KMS-11 (cell line): ENCODE results near the gene THNSL1.

Experiments
- H2AFZ ChIP-seq: fragments of 200-600 bp; sonication (generic); 2 replicates; pipeline ENCODE4 v1.6.1; 2016; ENCODE audit warnings: antibody characterized with exemption, mixed run types, low read depth
- H3K27ac ChIP-seq: fragments of 200-600 bp; sonication (generic); 2 replicates; pipeline ENCODE4 v1.6.1; 2016; ENCODE audit warnings: mild to moderate bottlenecking, mixed run types
- H3K27me3 ChIP-seq: fragments of 200-600 bp; sonication (generic); 2 replicates; pipeline ENCODE4 v1.6.1; 2017; ENCODE audit warnings: mild to moderate bottlenecking, low read depth, mixed run types, moderate library complexity; ENCODE audit not compliant: insufficient read depth
- H3K36me3 ChIP-seq: fragments of 200-600 bp; sonication (generic); 2 replicates; pipeline ENCODE4 v1.6.1; 2017; ENCODE audit warnings: mild to moderate bottlenecking, mixed run types; ENCODE audit not compliant: insufficient read depth
- H3K4me1 ChIP-seq: fragments of 200-600 bp; sonication (generic); 2 replicates; pipeline ENCODE4 v1.6.1; 2016; ENCODE audit warnings: mild to moderate bottlenecking, low read depth, mixed run types; ENCODE audit not compliant: poor library complexity, severe bottlenecking
- H3K4me2 ChIP-seq: fragments of 200-600 bp; sonication (generic); 2 replicates; pipeline ENCODE4 v1.7.0; 2016; ENCODE audit warnings: mild to moderate bottlenecking, mixed run types
- H3K4me3 ChIP-seq: fragments of 200-600 bp; sonication (generic); IDR thresholded peaks from 2 replicates; pipeline ENCODE4 v1.6.1; 2017; ENCODE audit warnings: low read depth, low read length, mixed read lengths; ENCODE audit not compliant: insufficient read depth
- H3K79me2 ChIP-seq: fragments of 200-600 bp; sonication (generic); 2 replicates; pipeline ENCODE4 v1.6.1; 2016; ENCODE audit warnings: low read depth, mixed run types; ENCODE audit not compliant: insufficient read depth
- H3K9ac ChIP-seq: fragments of 200-600 bp; sonication (generic); 2 replicates; pipeline ENCODE4 v1.6.1; 2016; ENCODE audit warnings: mild to moderate bottlenecking, mixed run types
- H4K20me1 ChIP-seq: fragments of 200-600 bp; sonication (generic); 2 replicates; pipeline ENCODE4 v1.6.1; 2016; ENCODE audit warnings: mild to moderate bottlenecking, mixed run types; ENCODE audit not compliant: insufficient read depth
- CTCF ChIP-seq: fragments of 200-600 bp; sonication (generic); conservative IDR thresholded peaks from 2 replicates; pipeline ENCODE4 v1.6.1; 2017; ENCODE audit warnings: low read depth, mild to moderate bottlenecking, antibody characterized with exemption, low read length, moderate library complexity, mixed read lengths

Gene THNSL1

GRCh38 chr10:25014579-25014978, 1.8 kb upstream of the THNSL1 start:
- Histone ChIP-seq H3K4me3 (no peak overlapping the region), H3K4me1 (peaks cover 18% of the 10 kb centered on the region), H3K4me2 (no peak overlapping the region), H3K9ac (no peak overlapping the region), H3K79me2 (no peaks in the 10 kb centered on the region; the same call in 1 of the 2 replicates), H3K27me3 (no peaks in the 10 kb centered on the region), H3K27ac (no peak overlapping the region), H2AFZ (no peak overlapping the region), H3K36me3 (no peaks in the 10 kb centered on the region), H4K20me1 (no peaks in the 10 kb centered on the region)
- no peak for TF ChIP-seq CTCF

- no peak for TF ChIP-seq CTCF
Observed at GRCh38 chr10:25015828-25016375, 510 bp upstream of the THNSL1 start, which contains the start of gene ENKUR. Gene ENKUR, minus strand, starts transcription at chr10:25016158. Its CDS starts 222 bp downstream, at chr10:25015936.

GRCh38 chr10:25017154-25017590, 760 bp downstream of the THNSL1 start:
- Histone ChIP-seq H3K27ac (peak overlapping the region; percentile 98), H3K4me3 (peak overlapping the region; percentile 56), H3K79me2 (no peaks in the 10 kb centered on the region; the same call in 1 of the 2 replicates), H3K9ac (peak overlapping the region; percentile 96), H4K20me1 (no peaks in the 10 kb centered on the region), H3K4me1 (peaks cover 18% of the 10 kb centered on the region), H2AFZ (peak overlapping the region; percentile 85), H3K4me2 (peak overlapping the region; percentile 69), H3K27me3 (no peaks in the 10 kb centered on the region), H3K36me3 (no peaks in the 10 kb centered on the region)
- no peak for TF ChIP-seq CTCF

More at GRCh38 chr10:25015828-25016375, 510 bp upstream of the THNSL1 start, which contains the start of gene ENKUR:
- Histone ChIP-seq H3K4me1 (peaks cover 18% of the 10 kb centered on the region), H3K4me3 (peak within 1 kb of the TSS; percentile 56), H3K27me3 (no peaks in the 10 kb centered on the region), H2AFZ (peak within 1 kb of the TSS; percentile 85), H3K79me2 (no peaks in the 10 kb centered on the region; the same call in 1 of the 2 replicates), H3K4me2 (peak within 1 kb of the TSS; percentile 69), H3K9ac (peak within 1 kb of the TSS; percentile 96), H3K36me3 (no peaks in the 10 kb centered on the region), H4K20me1 (no peaks in the 10 kb centered on the region), H3K27ac (peak within 1 kb of the TSS; percentile 98)

- H3K4me2 ChIP-seq, result peak overlapping the region; percentile 69
- peaks cover 18% of the 10 kb centered on the region for H3K4me1 ChIP-seq
- peak overlapping the region; percentile 96 for H3K9ac ChIP-seq
- no peaks in the 10 kb centered on the region for H3K36me3 ChIP-seq
- no peaks in the 10 kb centered on the region; the same call in 1 of the 2 replicates for H3K79me2 ChIP-seq
- no peaks in the 10 kb centered on the region for H4K20me1 ChIP-seq
- TF ChIP-seq CTCF, result no peak
- H3K27ac ChIP-seq, result peak overlapping the region; percentile 98
- H3K27me3 ChIP-seq, result no peaks in the 10 kb centered on the region
- no peak overlapping the region for H3K4me3 ChIP-seq
- H2AFZ ChIP-seq, result peak overlapping the region; percentile 85
Observed at GRCh38 chr10:25017661-25018060, 1.2 kb downstream of the THNSL1 start.
